Fibroblast of gingiva (primary cell): ENCODE data around the gene TMEM82.

Experiments
- DNase-seq: peaks from one replicate; pipeline ENCODE4 v3.0.0-alpha.2; 2011; ENCODE audit warnings: low read depth

The TMEM82 gene

GRCh38 chr1:15788624-15789301 is 46.5 kb downstream of the TMEM82 start:
- DNase-seq: no peak

- no peak for DNase-seq
Observed at GRCh38 chr1:15796086-15796462, 53.8 kb downstream of the TMEM82 start.
